AG10803 (cell line): Measurements from ENCODE around the gene KLK14.

Source experiments
- DNase-seq: peaks from one replicate; pipeline ENCODE4 v3.0.0; 2010; ENCODE audit warnings: low read depth
- H3K4me3 ChIP-seq: 2 replicates; pipeline ENCODE4 v1.5.1; 2011; ENCODE audit warnings: mild to moderate bottlenecking, low read length, control low read depth
- CTCF ChIP-seq: conservative IDR thresholded peaks from 2 replicates; pipeline ENCODE4 v1.5.1; 2011; ENCODE audit warnings: mild to moderate bottlenecking, low read length, control low read depth, inconsistent platforms

KLK14 gene

GRCh38 chr19:51034704-51035103 lies 48.0 kb downstream of the KLK14 start, which contains the start of gene KLK12:
TSS of gene KLK12 (minus strand) at chr19:51035002. CDS start at chr19:51034621, 381 bp downstream.
- DNase-seq, result no peak
- no peak for TF ChIP-seq CTCF
- H3K4me3 ChIP-seq, result no peak within 1 kb of the TSS

- H3K4me3 ChIP-seq, result no peak overlapping the region
- TF ChIP-seq CTCF, result no peak
- DNase-seq, result no peak
Measured at GRCh38 chr19:51031880-51032225, 50.8 kb downstream of the KLK14 start.

- DNase-seq, result no peak
- no peak overlapping the region for H3K4me3 ChIP-seq
- no peak for TF ChIP-seq CTCF
Measured at GRCh38 chr19:51031220-51031879, 51.3 kb downstream of the KLK14 start.

GRCh38 chr19:51030631-51031030 lies 52.1 kb downstream of the KLK14 start:
- no peak for DNase-seq
- no peak for TF ChIP-seq CTCF
- no peak overlapping the region for H3K4me3 ChIP-seq

- TF ChIP-seq CTCF, result no peak
- no peak overlapping the region for H3K4me3 ChIP-seq
- no peak for DNase-seq
Measured at GRCh38 chr19:51029718-51030117, 53.0 kb downstream of the KLK14 start.
